ENCODE results near the gene SOBP.

DNA sequence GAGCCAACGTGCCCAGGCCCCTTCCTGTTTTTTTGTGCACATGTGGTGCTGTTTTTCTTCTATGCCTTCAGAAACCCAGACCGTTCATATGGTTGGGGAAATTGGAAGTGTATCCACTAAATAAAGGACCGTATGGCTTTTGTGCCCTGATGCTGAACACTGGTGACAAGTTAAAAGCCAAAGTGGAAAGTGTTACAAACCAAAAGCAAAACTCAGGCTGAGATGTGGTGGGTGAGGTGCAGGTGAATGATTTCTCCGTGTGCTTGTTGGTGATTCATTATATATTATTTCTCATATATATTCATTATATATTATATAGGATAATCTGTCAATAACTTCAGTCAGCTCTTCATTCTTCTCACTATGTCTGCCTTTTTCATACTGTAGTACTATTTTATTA is 148.6 kb downstream of the SOBP start:
- TF ChIP-seq ZNF555 (tag by site-specific recombination; conservative IDR thresholded peaks at IDR 0.05): no peak
- TF ChIP-seq, protein P1, sequence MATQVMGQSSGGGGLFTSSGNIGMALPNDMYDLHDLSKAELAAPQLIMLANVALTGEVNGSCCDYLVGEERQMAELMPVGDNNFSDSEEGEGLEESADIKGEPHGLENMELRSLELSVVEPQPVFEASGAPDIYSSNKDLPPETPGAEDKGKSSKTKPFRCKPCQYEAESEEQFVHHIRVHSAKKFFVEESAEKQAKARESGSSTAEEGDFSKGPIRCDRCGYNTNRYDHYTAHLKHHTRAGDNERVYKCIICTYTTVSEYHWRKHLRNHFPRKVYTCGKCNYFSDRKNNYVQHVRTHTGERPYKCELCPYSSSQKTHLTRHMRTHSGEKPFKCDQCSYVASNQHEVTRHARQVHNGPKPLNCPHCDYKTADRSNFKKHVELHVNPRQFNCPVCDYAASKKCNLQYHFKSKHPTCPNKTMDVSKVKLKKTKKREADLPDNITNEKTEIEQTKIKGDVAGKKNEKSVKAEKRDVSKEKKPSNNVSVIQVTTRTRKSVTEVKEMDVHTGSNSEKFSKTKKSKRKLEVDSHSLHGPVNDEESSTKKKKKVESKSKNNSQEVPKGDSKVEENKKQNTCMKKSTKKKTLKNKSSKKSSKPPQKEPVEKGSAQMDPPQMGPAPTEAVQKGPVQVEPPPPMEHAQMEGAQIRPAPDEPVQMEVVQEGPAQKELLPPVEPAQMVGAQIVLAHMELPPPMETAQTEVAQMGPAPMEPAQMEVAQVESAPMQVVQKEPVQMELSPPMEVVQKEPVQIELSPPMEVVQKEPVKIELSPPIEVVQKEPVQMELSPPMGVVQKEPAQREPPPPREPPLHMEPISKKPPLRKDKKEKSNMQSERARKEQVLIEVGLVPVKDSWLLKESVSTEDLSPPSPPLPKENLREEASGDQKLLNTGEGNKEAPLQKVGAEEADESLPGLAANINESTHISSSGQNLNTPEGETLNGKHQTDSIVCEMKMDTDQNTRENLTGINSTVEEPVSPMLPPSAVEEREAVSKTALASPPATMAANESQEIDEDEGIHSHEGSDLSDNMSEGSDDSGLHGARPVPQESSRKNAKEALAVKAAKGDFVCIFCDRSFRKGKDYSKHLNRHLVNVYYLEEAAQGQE (tag by site-specific recombination; IDR thresholded peaks at IDR 0.05): no peak
- no peak for TF ChIP-seq ZNF24 (tag by site-specific recombination; IDR thresholded peaks at IDR 0.05)
- TF ChIP-seq, protein P2, sequence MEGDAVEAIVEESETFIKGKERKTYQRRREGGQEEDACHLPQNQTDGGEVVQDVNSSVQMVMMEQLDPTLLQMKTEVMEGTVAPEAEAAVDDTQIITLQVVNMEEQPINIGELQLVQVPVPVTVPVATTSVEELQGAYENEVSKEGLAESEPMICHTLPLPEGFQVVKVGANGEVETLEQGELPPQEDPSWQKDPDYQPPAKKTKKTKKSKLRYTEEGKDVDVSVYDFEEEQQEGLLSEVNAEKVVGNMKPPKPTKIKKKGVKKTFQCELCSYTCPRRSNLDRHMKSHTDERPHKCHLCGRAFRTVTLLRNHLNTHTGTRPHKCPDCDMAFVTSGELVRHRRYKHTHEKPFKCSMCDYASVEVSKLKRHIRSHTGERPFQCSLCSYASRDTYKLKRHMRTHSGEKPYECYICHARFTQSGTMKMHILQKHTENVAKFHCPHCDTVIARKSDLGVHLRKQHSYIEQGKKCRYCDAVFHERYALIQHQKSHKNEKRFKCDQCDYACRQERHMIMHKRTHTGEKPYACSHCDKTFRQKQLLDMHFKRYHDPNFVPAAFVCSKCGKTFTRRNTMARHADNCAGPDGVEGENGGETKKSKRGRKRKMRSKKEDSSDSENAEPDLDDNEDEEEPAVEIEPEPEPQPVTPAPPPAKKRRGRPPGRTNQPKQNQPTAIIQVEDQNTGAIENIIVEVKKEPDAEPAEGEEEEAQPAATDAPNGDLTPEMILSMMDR (tag by site-specific recombination; IDR thresholded peaks at IDR 0.05): no peak

Measured in HEK293 (cell line).